GM20000 (cell line): Measurements from ENCODE around the gene EXOSC5.
"Not testable (repeated sequence)": the region's sequence is repeated elsewhere in the genome, so short reads cannot be mapped to it uniquely, and the experiment has no call there.

Experiments
- DNase-seq: peaks from one replicate; pipeline ENCODE4 v3.0.0; 2012; ENCODE audit warnings: low spot score
- TF ChIP-seq, protein P1 (sequence below): IDR thresholded peaks from 2 replicates; pipeline ENCODE4 v1.5.1; 2012; ENCODE audit warnings: mild to moderate bottlenecking, control low read depth; ENCODE audit errors: extremely low read depth, missing control alignments

Gene EXOSC5

DNA sequence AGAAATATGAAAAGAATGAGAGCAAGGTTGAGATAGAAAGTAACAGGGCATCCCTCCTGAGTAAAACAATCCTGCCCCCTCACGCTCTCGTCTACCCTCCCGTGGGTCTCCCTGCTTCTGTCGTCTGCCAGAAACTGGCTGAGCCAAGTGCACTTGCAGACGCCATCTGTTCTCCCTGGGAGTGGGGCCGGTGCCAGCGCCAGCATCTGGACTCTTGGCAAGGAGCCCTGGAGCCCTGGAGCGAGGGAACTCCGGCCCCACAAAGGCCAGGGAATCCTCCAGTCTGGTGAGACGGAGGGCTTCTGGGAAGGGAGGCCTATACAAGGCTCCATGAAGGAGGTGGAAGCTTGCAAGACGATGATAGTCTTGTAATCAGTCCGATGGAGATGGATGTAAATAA, 23.2 kb downstream of the EXOSC5 start:
- DNase-seq = no peak
- TF ChIP-seq, protein P1, sequence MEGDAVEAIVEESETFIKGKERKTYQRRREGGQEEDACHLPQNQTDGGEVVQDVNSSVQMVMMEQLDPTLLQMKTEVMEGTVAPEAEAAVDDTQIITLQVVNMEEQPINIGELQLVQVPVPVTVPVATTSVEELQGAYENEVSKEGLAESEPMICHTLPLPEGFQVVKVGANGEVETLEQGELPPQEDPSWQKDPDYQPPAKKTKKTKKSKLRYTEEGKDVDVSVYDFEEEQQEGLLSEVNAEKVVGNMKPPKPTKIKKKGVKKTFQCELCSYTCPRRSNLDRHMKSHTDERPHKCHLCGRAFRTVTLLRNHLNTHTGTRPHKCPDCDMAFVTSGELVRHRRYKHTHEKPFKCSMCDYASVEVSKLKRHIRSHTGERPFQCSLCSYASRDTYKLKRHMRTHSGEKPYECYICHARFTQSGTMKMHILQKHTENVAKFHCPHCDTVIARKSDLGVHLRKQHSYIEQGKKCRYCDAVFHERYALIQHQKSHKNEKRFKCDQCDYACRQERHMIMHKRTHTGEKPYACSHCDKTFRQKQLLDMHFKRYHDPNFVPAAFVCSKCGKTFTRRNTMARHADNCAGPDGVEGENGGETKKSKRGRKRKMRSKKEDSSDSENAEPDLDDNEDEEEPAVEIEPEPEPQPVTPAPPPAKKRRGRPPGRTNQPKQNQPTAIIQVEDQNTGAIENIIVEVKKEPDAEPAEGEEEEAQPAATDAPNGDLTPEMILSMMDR = no peak

DNA sequence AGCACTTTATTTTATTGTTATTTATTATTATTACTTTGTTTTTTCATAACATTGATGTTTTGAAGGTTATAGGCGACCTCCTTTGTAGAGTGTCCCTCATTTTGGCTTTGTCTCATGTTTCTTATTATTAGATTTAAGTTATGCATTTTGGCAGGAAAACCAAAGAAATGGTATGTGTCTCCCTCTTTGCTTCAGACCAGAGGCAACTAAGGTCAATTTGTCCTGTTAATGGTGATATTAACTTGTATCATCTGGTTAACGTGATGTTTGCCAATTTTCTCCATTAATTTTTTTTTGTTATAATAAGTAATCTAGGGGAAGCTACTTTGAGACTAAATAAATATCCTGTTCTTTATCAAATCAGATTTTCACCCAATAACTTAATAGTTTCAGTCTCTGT, 24.7 kb downstream of the EXOSC5 start:
- no peak for DNase-seq
- TF ChIP-seq, protein P1 = no peak

DNA sequence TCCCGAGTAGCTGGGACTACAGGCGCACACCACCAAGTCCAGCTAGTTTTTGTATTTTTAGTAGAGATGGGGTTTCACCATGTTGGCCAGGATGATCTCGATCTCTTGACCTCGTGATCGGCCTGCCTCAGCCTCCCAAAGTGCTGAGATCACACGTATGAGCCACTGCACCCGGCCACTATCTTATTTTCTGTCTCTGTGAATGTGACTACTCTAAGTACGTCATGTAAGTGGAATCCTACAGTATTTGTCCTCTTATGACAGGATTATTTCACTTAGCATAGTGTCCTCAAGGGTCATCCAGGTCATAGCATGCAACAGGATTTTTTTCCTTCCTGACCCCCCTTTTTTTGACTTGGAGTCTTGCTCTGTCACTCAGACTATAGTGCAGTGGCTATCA, 25.6 kb downstream of the EXOSC5 start:
- DNase-seq = no peak
- TF ChIP-seq, protein P1 = no peak

DNA sequence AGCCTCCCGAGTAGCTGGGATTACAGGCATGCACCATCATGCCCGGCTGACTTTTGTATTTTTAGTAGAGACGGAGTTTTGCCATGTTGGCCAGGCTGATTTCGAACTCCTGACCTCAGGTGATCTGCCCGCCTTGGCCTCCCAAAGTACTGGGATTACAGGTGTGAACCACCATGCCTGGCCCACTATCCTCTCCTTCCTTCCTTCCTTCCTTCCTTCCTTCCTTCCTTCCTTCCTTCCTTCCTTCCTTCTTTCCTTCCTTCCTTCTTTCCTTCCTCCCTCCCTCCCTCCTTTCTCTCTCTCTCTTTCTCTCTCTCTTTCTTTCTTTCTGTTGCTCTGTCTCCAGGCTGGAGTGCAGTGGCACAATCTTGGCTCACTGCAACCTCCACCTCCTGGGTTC, 26.0 kb downstream of the EXOSC5 start:
- DNase-seq = not testable (repeated sequence)

DNA sequence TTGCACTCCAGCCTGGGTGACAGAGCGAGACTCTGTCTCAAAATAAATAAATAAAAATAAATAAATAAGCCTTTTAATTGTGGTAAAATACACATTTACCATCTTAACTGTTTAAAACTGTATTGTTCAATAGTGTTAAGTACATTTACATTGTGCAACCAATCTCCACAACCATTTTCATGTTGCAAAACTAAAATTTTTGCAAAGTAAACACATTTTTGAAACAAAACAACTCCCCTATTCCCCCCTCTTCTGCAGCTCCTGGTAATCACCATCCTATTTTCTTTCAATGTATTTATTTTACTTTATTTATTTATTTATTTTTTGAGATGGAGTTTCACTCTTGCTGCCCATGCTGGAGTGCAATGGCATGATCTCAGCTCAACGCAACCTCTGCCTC, 27.4 kb downstream of the EXOSC5 start:
- no peak for DNase-seq
- TF ChIP-seq, protein P1 = no peak

DNA sequence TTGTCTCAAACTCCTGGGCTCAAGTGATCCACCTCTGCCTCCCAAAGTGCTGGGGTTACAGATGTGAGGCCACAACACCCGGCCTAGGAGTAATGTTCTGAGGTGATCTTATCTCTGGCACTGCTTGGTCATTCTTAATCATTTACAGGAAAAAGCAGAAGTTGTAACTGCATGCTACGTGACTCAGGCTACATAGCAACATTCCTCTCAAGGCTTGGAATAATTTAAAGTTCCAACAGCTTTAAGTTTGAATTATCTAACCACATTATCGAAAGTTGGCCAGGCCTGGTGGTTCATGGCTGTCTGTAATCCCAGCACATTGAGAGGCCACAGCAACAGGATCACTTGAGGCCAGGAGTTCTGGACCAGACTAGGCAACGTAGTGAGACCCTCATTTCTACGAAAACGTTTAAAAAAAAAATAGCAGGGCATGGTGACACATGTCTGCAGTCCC, 29.3 kb downstream of the EXOSC5 start:
- TF ChIP-seq, protein P1 = no peak
- DNase-seq = peak; percentile 54

DNA sequence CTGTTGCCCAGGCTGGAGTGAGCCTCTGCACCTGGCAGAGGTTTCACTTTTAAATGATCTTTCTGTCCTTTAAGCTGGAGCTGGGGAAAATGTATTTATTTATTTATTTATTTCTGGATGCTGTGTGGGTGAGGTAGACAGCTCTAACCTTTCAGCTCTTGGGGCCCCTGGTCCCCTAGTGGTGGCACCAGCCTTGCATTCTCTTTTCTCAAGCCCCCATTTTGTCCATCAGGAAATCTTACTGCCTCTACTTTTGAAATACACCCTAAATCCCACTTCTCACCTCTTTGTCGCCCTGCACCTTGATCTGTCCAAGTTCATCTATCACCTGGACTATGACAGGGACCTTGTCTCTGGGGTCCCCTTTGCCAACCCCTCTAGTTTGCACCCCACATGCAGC, 31.1 kb downstream of the EXOSC5 start:
- TF ChIP-seq, protein P1 = no peak

DNA sequence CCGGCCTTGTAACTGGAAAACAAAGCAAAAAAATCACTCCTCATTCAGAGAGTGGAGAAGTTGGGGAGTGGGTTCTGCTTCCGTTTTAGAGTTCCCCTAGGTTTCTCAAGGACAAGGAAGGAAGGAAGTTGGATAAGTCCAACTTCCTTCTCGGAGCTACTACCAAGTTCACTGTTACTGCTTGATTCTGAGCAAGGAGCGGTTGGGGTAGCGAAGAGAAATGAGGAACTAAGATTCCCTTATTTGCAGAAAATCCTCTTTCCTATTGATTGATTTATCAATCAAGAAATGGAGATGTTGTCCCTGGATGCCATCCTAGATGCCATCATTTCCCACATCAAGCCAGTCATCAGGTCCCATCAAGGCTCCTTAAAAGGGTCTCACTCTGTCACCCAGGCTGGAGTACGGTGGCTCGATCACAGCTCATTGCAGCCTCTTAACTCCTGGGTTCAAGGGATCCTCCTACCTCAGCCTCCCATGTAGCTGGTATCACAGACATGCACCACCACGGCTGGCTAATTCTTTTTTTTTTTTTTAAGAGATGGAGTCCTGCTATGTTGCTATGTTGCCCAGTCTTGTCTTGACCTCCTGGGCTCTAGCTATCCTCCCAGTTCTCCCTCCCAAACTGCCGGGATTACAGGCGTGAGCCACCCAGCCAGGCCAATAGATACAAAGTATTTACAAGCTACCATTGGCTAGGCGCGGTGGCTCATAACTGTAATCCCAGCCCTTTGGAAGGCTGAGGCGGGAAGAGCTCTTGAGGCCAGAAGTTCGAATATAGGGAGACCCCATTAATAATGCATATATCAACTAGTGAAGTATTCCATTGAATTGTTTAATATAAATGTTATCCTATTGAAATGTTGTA, 32.4 kb downstream of the EXOSC5 start:
- TF ChIP-seq, protein P1 = no peak
- no peak for DNase-seq

More for the DNA sequence above, 31.1 kb downstream of the EXOSC5 start:
- no peak for DNase-seq
